ENCODE data around the gene GOLIM4. TPM values are rescaled to one million over a fixed set of nuclear protein-coding genes. Genes with fewer than 3 reads are reported as not detected.
A peak's percentile ranks its signal among the peaks of the same experiment; 100 is the strongest.

GOLIM4 gene
- total RNA-seq, 1 donor from 2014 or later, result 26.1 TPM

DNA sequence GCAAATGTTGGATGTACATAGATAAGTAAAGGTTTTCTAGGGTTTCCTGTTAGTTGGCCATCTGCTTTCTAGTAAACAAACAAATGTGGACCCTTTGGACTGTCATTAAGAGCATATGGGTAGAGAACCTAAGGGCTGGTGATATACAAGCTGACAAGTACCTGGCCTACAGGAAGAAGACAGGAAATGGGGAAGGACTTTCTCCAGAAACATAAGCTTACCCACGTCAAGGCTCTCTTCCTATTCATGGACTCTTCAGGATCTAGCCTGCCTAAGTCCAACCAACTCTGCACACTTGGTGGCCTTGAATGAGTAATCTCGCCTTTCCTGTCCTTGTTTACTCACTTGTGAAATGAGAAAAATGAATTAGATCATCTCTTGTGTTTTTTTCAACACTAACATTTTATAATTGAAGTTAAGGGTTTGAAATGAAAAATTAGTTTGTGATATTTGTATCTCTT, 22.2 kb upstream of the GOLIM4 start:
- FAIRE-seq (peak; percentile 73), DNase-seq (ENCODE audit: low read depth) (peak; percentile 90)
- Histone ChIP-seq H3K36me3 (ENCODE audit: control insufficient read depth, insufficient read depth, low read length) (no peaks in the 10 kb centered on the region), H3K27me3 (ENCODE audit: control insufficient read depth, insufficient read depth, low read length) (no peaks in the 10 kb centered on the region), H3K4me3 (ENCODE audit: low read depth, low read length) (no peak overlapping the region)
- TF ChIP-seq, protein P1, sequence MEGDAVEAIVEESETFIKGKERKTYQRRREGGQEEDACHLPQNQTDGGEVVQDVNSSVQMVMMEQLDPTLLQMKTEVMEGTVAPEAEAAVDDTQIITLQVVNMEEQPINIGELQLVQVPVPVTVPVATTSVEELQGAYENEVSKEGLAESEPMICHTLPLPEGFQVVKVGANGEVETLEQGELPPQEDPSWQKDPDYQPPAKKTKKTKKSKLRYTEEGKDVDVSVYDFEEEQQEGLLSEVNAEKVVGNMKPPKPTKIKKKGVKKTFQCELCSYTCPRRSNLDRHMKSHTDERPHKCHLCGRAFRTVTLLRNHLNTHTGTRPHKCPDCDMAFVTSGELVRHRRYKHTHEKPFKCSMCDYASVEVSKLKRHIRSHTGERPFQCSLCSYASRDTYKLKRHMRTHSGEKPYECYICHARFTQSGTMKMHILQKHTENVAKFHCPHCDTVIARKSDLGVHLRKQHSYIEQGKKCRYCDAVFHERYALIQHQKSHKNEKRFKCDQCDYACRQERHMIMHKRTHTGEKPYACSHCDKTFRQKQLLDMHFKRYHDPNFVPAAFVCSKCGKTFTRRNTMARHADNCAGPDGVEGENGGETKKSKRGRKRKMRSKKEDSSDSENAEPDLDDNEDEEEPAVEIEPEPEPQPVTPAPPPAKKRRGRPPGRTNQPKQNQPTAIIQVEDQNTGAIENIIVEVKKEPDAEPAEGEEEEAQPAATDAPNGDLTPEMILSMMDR (IDR thresholded peaks at IDR 0.05; ENCODE audit: insufficient read depth, low read length, severe bottlenecking), result no peak

DNA sequence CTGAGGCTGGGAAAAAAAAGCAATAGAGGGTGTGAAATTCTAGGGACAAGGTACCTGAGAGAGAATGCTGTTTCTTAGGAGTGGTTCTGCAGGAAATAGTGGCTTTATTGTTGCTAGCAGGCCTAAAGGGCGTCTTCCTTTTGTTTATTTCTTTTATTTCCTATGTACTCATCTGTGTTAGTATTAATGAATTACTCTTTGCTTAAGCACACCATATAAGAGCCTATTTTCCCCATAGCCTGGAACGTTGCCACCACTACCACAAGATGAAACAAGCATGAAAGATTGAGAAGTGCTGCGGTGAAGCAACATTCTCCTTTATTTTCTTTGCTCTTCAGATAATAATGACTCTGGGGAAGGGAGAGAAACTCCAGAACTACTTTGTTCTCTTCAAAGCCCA, 21.3 kb upstream of the GOLIM4 start:
- FAIRE-seq, result no peak

DNA sequence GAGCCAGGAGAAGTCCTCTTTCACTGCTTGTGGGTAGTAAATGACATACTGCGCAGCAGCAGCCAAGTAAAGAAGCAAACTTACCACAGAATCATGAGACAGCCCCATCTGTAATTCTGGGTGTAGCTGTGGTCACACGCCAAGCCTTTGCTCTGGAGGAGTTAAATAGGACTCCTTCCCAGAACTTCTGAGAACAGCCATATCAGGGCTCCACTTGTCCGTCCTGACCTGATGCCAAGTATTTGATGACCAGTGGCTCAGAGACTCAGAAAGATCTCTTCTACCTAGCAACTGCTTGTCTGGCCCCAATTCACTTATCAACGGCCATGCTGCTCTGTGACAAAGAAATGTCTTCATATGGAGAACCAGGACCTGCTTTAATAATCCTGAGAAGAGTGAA, 20.6 kb upstream of the GOLIM4 start:
- TF ChIP-seq, protein P1 (IDR thresholded peaks at IDR 0.05; ENCODE audit: insufficient read depth, low read length, severe bottlenecking), result no peak
- no peaks in the 10 kb centered on the region for H3K27me3 ChIP-seq (ENCODE audit: control insufficient read depth, insufficient read depth, low read length)
- no peak overlapping the region for H3K4me3 ChIP-seq (ENCODE audit: low read depth, low read length)
- DNase-seq (ENCODE audit: low read depth) (peak; percentile 26), FAIRE-seq (no peak)
- no peaks in the 10 kb centered on the region for H3K36me3 ChIP-seq (ENCODE audit: control insufficient read depth, insufficient read depth, low read length)

More for the DNA sequence above, 21.3 kb upstream of the GOLIM4 start:
- Histone ChIP-seq H3K4me3 (ENCODE audit: low read depth, low read length) (no peak overlapping the region), H3K36me3 (ENCODE audit: control insufficient read depth, insufficient read depth, low read length) (no peaks in the 10 kb centered on the region), H3K27me3 (ENCODE audit: control insufficient read depth, insufficient read depth, low read length) (no peaks in the 10 kb centered on the region)
- peak; percentile 87 for DNase-seq (ENCODE audit: low read depth)
- TF ChIP-seq, protein P1 (IDR thresholded peaks at IDR 0.05; ENCODE audit: insufficient read depth, low read length, severe bottlenecking), result no peak

DNA sequence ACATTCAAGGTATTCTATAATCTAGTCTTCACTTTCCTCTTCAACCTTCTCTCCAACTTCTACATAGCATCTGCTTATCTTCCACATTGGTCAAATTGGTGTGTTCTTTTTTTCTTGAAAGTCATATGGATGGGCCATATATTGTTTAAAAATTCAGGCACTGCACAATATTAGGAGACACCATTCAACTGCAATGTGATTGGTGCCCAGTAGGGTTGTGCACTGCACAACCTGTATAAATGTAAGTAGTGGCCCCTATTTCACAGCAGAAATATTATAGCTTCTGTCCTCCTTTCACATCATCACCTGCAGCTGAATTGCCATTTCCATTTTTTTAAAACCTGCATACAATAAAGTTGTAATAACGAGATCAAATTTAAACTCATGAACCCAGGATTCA, 18.1 kb upstream of the GOLIM4 start:
- Histone ChIP-seq H3K36me3 (ENCODE audit: control insufficient read depth, insufficient read depth, low read length) (no peaks in the 10 kb centered on the region), H3K27me3 (ENCODE audit: control insufficient read depth, insufficient read depth, low read length) (no peaks in the 10 kb centered on the region), H3K4me3 (ENCODE audit: low read depth, low read length) (no peak overlapping the region)
- TF ChIP-seq, protein P1 (IDR thresholded peaks at IDR 0.05; ENCODE audit: insufficient read depth, low read length, severe bottlenecking), result no peak
- no peak for DNase-seq (ENCODE audit: low read depth)
- FAIRE-seq, result no peak

DNA sequence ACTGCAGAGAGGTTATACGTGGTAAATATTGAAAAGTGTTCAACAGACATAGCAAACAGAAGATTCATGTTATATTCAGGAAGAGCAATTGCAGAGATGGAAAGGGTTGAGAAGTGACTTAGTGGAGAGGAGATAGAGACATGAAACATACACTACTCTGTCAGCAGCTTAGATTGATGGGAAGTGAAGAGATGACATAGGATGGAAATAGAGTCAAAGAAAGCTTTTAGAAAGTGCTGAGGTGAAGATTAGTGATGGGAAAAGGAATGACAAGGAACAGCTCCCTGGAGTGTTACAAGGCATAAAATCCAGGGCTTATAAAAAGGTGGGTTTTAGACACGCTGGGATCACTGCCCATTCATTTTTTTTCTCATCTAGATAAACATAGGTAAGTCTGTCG, 17.2 kb upstream of the GOLIM4 start:
- Histone ChIP-seq H3K36me3 (ENCODE audit: control insufficient read depth, insufficient read depth, low read length) (no peaks in the 10 kb centered on the region), H3K27me3 (ENCODE audit: control insufficient read depth, insufficient read depth, low read length) (no peaks in the 10 kb centered on the region), H3K4me3 (ENCODE audit: low read depth, low read length) (no peak overlapping the region)
- no peak for FAIRE-seq
- TF ChIP-seq, protein P1 (IDR thresholded peaks at IDR 0.05; ENCODE audit: insufficient read depth, low read length, severe bottlenecking), result no peak
- no peak for DNase-seq (ENCODE audit: low read depth)

DNA sequence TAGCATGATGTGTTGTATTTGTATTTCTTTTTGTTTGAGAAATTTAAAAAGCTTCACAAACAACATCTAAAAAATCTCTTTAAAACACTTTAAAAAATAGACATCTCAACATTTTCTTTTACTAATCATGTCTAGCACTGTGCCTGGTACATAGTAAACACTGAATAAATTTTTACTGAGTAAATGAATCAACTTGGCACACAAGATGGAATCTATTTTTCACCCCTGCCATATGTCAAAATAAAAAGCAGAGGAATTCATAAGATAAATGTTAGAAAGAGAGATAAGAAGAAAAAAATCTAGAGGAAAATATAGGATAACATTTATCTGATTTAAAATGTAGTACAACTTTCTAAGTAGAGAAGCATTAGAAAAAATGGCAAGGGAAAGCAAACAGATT, 8.6 kb upstream of the GOLIM4 start:
- TF ChIP-seq, protein P1 (IDR thresholded peaks at IDR 0.05; ENCODE audit: insufficient read depth, low read length, severe bottlenecking), result no peak

More for the DNA sequence above, 8.6 kb upstream of the GOLIM4 start:
- FAIRE-seq (no peak), DNase-seq (ENCODE audit: low read depth) (no peak)
- Histone ChIP-seq H3K36me3 (ENCODE audit: control insufficient read depth, insufficient read depth, low read length) (no peaks in the 10 kb centered on the region), H3K27me3 (ENCODE audit: control insufficient read depth, insufficient read depth, low read length) (no peaks in the 10 kb centered on the region), H3K4me3 (ENCODE audit: low read depth, low read length) (no peak overlapping the region)
